Measurements from ENCODE around the gene CHRM5. TPM values are rescaled to one million over a fixed set of nuclear protein-coding genes. Genes with fewer than 3 reads are reported as not detected.

The CHRM5 gene
- total RNA-seq = not detected in 3 replicates
- long read RNA-seq = 0 reads

DNA sequence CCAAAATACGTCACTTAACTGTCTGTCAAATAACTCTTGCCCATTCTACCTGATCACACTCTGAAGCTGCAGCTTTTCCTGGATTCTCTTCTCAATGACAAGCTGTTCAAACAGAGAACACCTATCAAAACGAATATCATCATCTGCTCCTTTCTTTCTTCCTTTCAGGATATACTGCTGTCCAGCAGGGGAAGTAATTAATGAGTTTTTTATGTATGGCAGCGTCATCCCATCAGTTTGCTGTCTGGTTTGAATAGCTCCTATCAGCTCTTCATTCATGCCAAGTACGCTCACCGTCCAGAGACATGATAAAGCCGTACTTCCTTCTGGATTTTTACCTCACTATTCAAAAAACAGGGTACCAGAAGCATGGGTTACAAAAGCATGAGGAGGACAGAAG lies at the start of gene CHRM5:
Gene CHRM5 (plus strand): TSS at position 274 of the 400 bp plus-strand sequence. CDS start 94,221 bp downstream, outside the sequence.
- Mint-ChIP-seq H3K4me1 (ENCODE audit: low read depth) (peaks cover 10% of the 10 kb centered on the region), H3K27ac (ENCODE audit: unreplicated experiment) (no peak within 1 kb of the TSS)

GRCh38 chr15:33923446-33923845 lies 44.9 kb upstream of the CHRM5 start:
- no peaks in the 10 kb centered on the region for H3K9me3 Mint-ChIP-seq (ENCODE audit: low read depth)
- H3K36me3 Mint-ChIP-seq (ENCODE audit: low read depth) = no peaks in the 10 kb centered on the region
- TF ChIP-seq, protein P1, sequence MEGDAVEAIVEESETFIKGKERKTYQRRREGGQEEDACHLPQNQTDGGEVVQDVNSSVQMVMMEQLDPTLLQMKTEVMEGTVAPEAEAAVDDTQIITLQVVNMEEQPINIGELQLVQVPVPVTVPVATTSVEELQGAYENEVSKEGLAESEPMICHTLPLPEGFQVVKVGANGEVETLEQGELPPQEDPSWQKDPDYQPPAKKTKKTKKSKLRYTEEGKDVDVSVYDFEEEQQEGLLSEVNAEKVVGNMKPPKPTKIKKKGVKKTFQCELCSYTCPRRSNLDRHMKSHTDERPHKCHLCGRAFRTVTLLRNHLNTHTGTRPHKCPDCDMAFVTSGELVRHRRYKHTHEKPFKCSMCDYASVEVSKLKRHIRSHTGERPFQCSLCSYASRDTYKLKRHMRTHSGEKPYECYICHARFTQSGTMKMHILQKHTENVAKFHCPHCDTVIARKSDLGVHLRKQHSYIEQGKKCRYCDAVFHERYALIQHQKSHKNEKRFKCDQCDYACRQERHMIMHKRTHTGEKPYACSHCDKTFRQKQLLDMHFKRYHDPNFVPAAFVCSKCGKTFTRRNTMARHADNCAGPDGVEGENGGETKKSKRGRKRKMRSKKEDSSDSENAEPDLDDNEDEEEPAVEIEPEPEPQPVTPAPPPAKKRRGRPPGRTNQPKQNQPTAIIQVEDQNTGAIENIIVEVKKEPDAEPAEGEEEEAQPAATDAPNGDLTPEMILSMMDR (IDR thresholded peaks at IDR 0.05) = no peak
- H3K27ac Mint-ChIP-seq (ENCODE audit: unreplicated experiment) = no peak overlapping the region
- H3K4me3 Mint-ChIP-seq (ENCODE audit: unreplicated experiment) = no peak overlapping the region
- peaks cover 10% of the 10 kb centered on the region for H3K4me1 Mint-ChIP-seq (ENCODE audit: low read depth)
- no peak for DNase-seq (ENCODE audit: low spot score)
- H3K27me3 Mint-ChIP-seq (ENCODE audit: low read depth) = no peaks in the 10 kb centered on the region

More for the DNA sequence above, at the start of gene CHRM5:
- DNase-seq (ENCODE audit: low spot score) = no peak
- no peak within 1 kb of the TSS for H3K4me3 Mint-ChIP-seq (ENCODE audit: unreplicated experiment)
- H3K36me3 Mint-ChIP-seq (ENCODE audit: low read depth) = no peaks in the 10 kb centered on the region
- H3K27me3 Mint-ChIP-seq (ENCODE audit: low read depth) = no peaks in the 10 kb centered on the region
- H3K9me3 Mint-ChIP-seq (ENCODE audit: low read depth) = no peaks in the 10 kb centered on the region
- TF ChIP-seq, protein P1 (IDR thresholded peaks at IDR 0.05) = no peak

- DNase-seq (ENCODE audit: low spot score) = no peak
- Mint-ChIP-seq H3K27ac (ENCODE audit: unreplicated experiment) (no peak overlapping the region), H3K9me3 (ENCODE audit: low read depth) (no peaks in the 10 kb centered on the region), H3K4me3 (ENCODE audit: unreplicated experiment) (no peak overlapping the region), H3K4me1 (ENCODE audit: low read depth) (peaks cover 10% of the 10 kb centered on the region), H3K27me3 (ENCODE audit: low read depth) (no peaks in the 10 kb centered on the region), H3K36me3 (ENCODE audit: low read depth) (no peaks in the 10 kb centered on the region)
- TF ChIP-seq, protein P1 (IDR thresholded peaks at IDR 0.05) = no peak
These were observed 42.0 kb upstream of the CHRM5 start for GRCh38 chr15:33926260-33926659.

DNA sequence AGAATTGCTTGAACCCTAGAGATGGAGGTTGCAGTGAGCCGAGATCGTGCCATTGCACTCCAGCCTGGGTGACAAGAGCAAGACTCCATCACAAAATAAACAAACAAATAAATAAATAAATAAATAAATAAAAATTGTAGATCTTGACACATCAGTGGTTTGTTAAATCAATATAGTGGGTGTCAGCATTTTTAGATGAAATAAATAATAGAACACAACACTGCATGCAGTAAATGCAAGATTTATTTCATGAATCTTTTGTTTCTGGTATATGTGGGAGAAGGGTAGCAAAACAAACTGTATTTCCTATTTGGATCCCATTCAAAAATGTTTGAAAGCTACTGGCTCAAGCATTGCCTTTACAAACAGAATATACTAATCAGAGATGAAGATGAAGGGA lies 35.6 kb upstream of the CHRM5 start:
- TF ChIP-seq, protein P1 (IDR thresholded peaks at IDR 0.05) = no peak
- no peaks in the 10 kb centered on the region for H3K36me3 Mint-ChIP-seq (ENCODE audit: low read depth)
- no peak for DNase-seq (ENCODE audit: low spot score)
- peaks cover 18% of the 10 kb centered on the region for H3K4me1 Mint-ChIP-seq (ENCODE audit: low read depth)
- no peaks in the 10 kb centered on the region for H3K27me3 Mint-ChIP-seq (ENCODE audit: low read depth)
- H3K27ac Mint-ChIP-seq (ENCODE audit: unreplicated experiment) = no peak overlapping the region
- no peaks in the 10 kb centered on the region for H3K9me3 Mint-ChIP-seq (ENCODE audit: low read depth)
- no peak overlapping the region for H3K4me3 Mint-ChIP-seq (ENCODE audit: unreplicated experiment)

DNA sequence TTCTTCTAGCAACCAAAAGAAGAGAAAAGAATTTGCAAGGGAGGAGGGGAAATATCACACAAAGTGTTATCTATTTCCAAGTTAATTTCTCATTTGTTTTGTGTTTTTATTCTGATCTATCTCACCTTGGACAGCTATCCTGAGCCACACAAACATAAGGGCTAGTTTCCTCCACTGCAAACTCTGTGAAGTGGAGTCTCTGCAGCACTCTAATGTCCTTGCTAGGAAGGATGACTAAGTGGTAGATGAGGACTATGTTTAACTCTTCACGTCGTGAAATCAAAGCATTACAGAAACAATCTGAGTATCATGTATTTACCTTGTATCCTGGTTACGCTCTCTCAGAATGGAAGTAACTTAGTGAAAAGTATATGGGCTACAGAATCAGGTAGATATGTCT lies 33.9 kb upstream of the CHRM5 start:
- Mint-ChIP-seq H3K36me3 (ENCODE audit: low read depth) (no peaks in the 10 kb centered on the region), H3K27ac (ENCODE audit: unreplicated experiment) (no peak overlapping the region), H3K4me1 (ENCODE audit: low read depth) (peaks cover 18% of the 10 kb centered on the region), H3K9me3 (ENCODE audit: low read depth) (no peaks in the 10 kb centered on the region), H3K4me3 (ENCODE audit: unreplicated experiment) (no peak overlapping the region), H3K27me3 (ENCODE audit: low read depth) (no peaks in the 10 kb centered on the region)
- TF ChIP-seq, protein P1 (IDR thresholded peaks at IDR 0.05) = no peak
- no peak for DNase-seq (ENCODE audit: low spot score)

All from chondrocyte (in vitro differentiated cells).